Keratinocyte (primary cell): ENCODE results near the gene P4HA3. TPM values are rescaled to one million over a fixed set of nuclear protein-coding genes. Genes with fewer than 3 reads are reported as not detected.

Source experiments
- DNase-seq: peaks from one replicate; pipeline ENCODE4 v3.0.0-alpha.2; 2011; ENCODE audit warnings: low read depth, missing footprints, low spot score
- FAIRE-seq: peaks from 2 replicates; lab custom pipeline; 2011; peaks lifted over from hg19 to GRCh38; lab: Jason Lieb, UNC
- H2AFZ ChIP-seq: 2 replicates; pipeline ENCODE4 v1.6.0; 2012; ENCODE audit warnings: low read length, control low read depth, inconsistent platforms; ENCODE audit not compliant: control insufficient read depth
- H3K27ac ChIP-seq: 2 replicates; pipeline ENCODE4 v1.5.1; 2011; ENCODE audit warnings: low read length; ENCODE audit not compliant: control insufficient read depth, insufficient read depth
- H3K27me3 ChIP-seq: 3 replicates; pipeline ENCODE4 v1.6.0; 2011; ENCODE audit warnings: low read length; ENCODE audit not compliant: control insufficient read depth, insufficient read depth; ENCODE audit errors: extremely low read depth
- H3K36me3 ChIP-seq, 2 experiments: 2 replicates in 1 of 2; 3 replicates in 1 of 2; pipeline ENCODE4 v1.5.1; 2011; ENCODE audit warnings: low read length in 2 of 2, mild to moderate bottlenecking in 1 of 2; ENCODE audit not compliant: control insufficient read depth in 2 of 2, insufficient read depth in 2 of 2; ENCODE audit errors: extremely low read depth in 1 of 2
- H3K4me1 ChIP-seq: 3 replicates; pipeline ENCODE4 v1.5.1; 2011; ENCODE audit warnings: low read length; ENCODE audit not compliant: control insufficient read depth, insufficient read depth; ENCODE audit errors: extremely low read depth
- H3K4me2 ChIP-seq: 3 replicates; pipeline ENCODE4 v1.6.0; 2011; ENCODE audit warnings: low read depth, low read length; ENCODE audit not compliant: control insufficient read depth, insufficient read depth; ENCODE audit errors: extremely low read depth
- H3K4me3 ChIP-seq, 3 experiments: fragments of 200-600 bp in 1 of 3; sonication (generic) in 1 of 3; 2 replicates in 2 of 3; 3 replicates in 1 of 3; pipeline ENCODE4 v1.5.1; 2011 to 2016; ENCODE audit warnings: low read length in 3 of 3, mild to moderate bottlenecking in 3 of 3, control low read depth in 2 of 3, inconsistent platforms in 1 of 3, low read depth in 1 of 3, mixed read lengths in 1 of 3, mixed run types in 1 of 3, moderate library complexity in 1 of 3; ENCODE audit not compliant: control insufficient read depth in 2 of 3, insufficient read depth in 2 of 3; ENCODE audit errors: extremely low read depth in 1 of 3
- H3K79me2 ChIP-seq: 2 replicates; pipeline ENCODE4 v1.6.0; 2012; ENCODE audit warnings: low read length; ENCODE audit not compliant: control insufficient read depth, insufficient read depth
- H3K9ac ChIP-seq: 3 replicates; pipeline ENCODE4 v1.6.0; 2011; ENCODE audit warnings: low read length; ENCODE audit not compliant: control insufficient read depth, insufficient read depth; ENCODE audit errors: extremely low read depth
- H3K9me1 ChIP-seq: 3 replicates; pipeline ENCODE4 v1.6.0; 2011; ENCODE audit warnings: low read length; ENCODE audit not compliant: control insufficient read depth, insufficient read depth; ENCODE audit errors: extremely low read depth
- H3K9me3 ChIP-seq: 2 replicates; pipeline ENCODE4 v1.5.1; 2012; ENCODE audit warnings: low read depth, low read length; ENCODE audit not compliant: control insufficient read depth
- H4K20me1 ChIP-seq: 3 replicates; pipeline ENCODE4 v1.6.0; 2011; ENCODE audit warnings: low read length; ENCODE audit not compliant: control insufficient read depth, insufficient read depth; ENCODE audit errors: extremely low read depth
- CTCF ChIP-seq, 3 experiments: IDR thresholded peaks in 1 of 3; conservative IDR thresholded peaks in 1 of 3; optimal IDR thresholded peaks in 1 of 3; 2 replicates in 2 of 3; 3 replicates in 1 of 3; pipeline versions ENCODE3 to v1.5.1; 2011; ENCODE audit warnings: low read length in 3 of 3, mild to moderate bottlenecking in 3 of 3, moderate library complexity in 2 of 3, control low read depth in 1 of 3, inconsistent platforms in 1 of 3; ENCODE audit not compliant: insufficient read depth in 2 of 3; ENCODE audit errors: extremely low read depth in 1 of 3
- EZH2 ChIP-seq: IDR thresholded peaks from one replicate; pipeline ENCODE4 v1.6.1; 2012; ENCODE audit warnings: inconsistent platforms, mild to moderate bottlenecking, low read length, moderate library complexity
- dilution Hi-C: fragments of 300-500 bp; cut with MboI; formaldehyde crosslinking; loops from one replicate; pipeline ENCODE4 v1.7.0; 2020; ENCODE audit warnings: low sequenced_read_pairs; ENCODE audit not compliant: extremely low pct_ligation_motif_present
- polyA plus RNA-seq, 5 experiments: library from polyadenylated mRNA; depleted of rRNA in 3 of 5; stranded (reverse) in 3 of 5; stranded (forward) in 1 of 5; unstranded in 1 of 5; fragments of >200 nt; gene quantifications; 1 replicate in 1 of 5; 2 replicates in 3 of 5; 3 replicates in 1 of 5; pipeline versions ENCODE4 v1.2.1 to v1.2.3, GENCODE V29; 2011 to 2012; ENCODE audit warnings: missing spikeins in 2 of 5, low read depth in 1 of 5, low replicate concordance in 1 of 5

P4HA3 gene
- polyA plus RNA-seq, 1 donor (not counting 4 experiments of a cell fraction or from before 2014, with no cell fraction given), result 0.14 TPM

GRCh38 chr11:74267014-74267413, 44.4 kb downstream of the P4HA3 start:
- H3K27ac ChIP-seq, result no peak overlapping the region
- H3K9me1 ChIP-seq, result no peaks in the 10 kb centered on the region
- no peaks in the 10 kb centered on the region for H4K20me1 ChIP-seq
- no peaks in the 10 kb centered on the region for H3K36me3 ChIP-seq
- peaks cover 10% of the 10 kb centered on the region for H3K4me1 ChIP-seq
- H3K79me2 ChIP-seq, result no peaks in the 10 kb centered on the region
- peaks cover 6% of the 10 kb centered on the region for H3K27me3 ChIP-seq
- H3K4me3 ChIP-seq, result no peak overlapping the region
- dilution Hi-C loops, result loop anchor here (25.0 kb wide), 2 partner anchors 170 to 295 kb away; no protein-coding TSS in a partner anchor
- TF ChIP-seq EZH2 (no peak), CTCF (optimal IDR thresholded peaks at IDR 0.05 in 1 of 3, IDR thresholded peaks at IDR 0.05 in 1 of 3, conservative IDR thresholded peaks at IDR 0.05 in 1 of 3; ENCODE audit: extremely low read depth in 1 of 3, insufficient read depth in 2 of 3, low read length in 3 of 3) (no peak)
- no peak overlapping the region for H3K4me2 ChIP-seq
- no peak overlapping the region for H3K9ac ChIP-seq
- FAIRE-seq (no peak), DNase-seq (no peak)
- H2AFZ ChIP-seq, result no peak overlapping the region
- no peaks in the 10 kb centered on the region for H3K9me3 ChIP-seq

GRCh38 chr11:74265256-74265655, 46.2 kb downstream of the P4HA3 start:
- no peak overlapping the region for H3K9ac ChIP-seq
- TF ChIP-seq EZH2 (no peak), CTCF (optimal IDR thresholded peaks at IDR 0.05 in 1 of 3, IDR thresholded peaks at IDR 0.05 in 1 of 3, conservative IDR thresholded peaks at IDR 0.05 in 1 of 3; ENCODE audit: extremely low read depth in 1 of 3, insufficient read depth in 2 of 3, low read length in 3 of 3) (no peak)
- DNase-seq, result no peak
- H2AFZ ChIP-seq, result no peak overlapping the region
- H3K9me1 ChIP-seq, result no peaks in the 10 kb centered on the region
- no peak overlapping the region for H3K4me3 ChIP-seq
- no peak for FAIRE-seq
- no peaks in the 10 kb centered on the region for H4K20me1 ChIP-seq
- H3K79me2 ChIP-seq, result no peaks in the 10 kb centered on the region
- H3K36me3 ChIP-seq, result no peaks in the 10 kb centered on the region
- H3K27ac ChIP-seq, result no peak overlapping the region
- dilution Hi-C loops, result loop anchor here (25.0 kb wide), 2 partner anchors 172 to 297 kb away; no protein-coding TSS in a partner anchor
- no peaks in the 10 kb centered on the region for H3K9me3 ChIP-seq
- peaks cover 7% of the 10 kb centered on the region for H3K27me3 ChIP-seq
- H3K4me1 ChIP-seq, result peaks cover 10% of the 10 kb centered on the region
- H3K4me2 ChIP-seq, result no peak overlapping the region
